SK-N-SH (cell line): ENCODE results near the gene VWA3B. TPM values are rescaled to one million over a fixed set of nuclear protein-coding genes. Genes with fewer than 3 reads are reported as not detected.
A peak's percentile ranks its signal among the peaks of the same experiment; 100 is the strongest.

Experiments
- CTCF ChIA-PET: fragments of 300-600, 350-600 bp; formaldehyde crosslinking; extraction: SDS; loops from one replicate; lab custom pipeline; 2021; lab: Yijun Ruan, JAX
- POLR2A ChIA-PET: fragments of 350-600 bp; sonication (Branson Sonifier 250); formaldehyde crosslinking; extraction: SDS; loops from one replicate; lab custom pipeline; 2020; ENCODE audit warnings: antibody characterized with exemption, inconsistent platforms; lab: Yijun Ruan, JAX
- DNase-seq: peaks from one replicate; pipeline ENCODE4 v3.0.0; 2012
- H2AFZ ChIP-seq: fragments of 200-600 bp; sonication (generic); 2 replicates; pipeline ENCODE4 v1.8.1; 2016; ENCODE audit warnings: antibody characterized with exemption, mild to moderate bottlenecking, low read depth
- H3F3A ChIP-seq: fragments of 200-600 bp; sonication (generic); replicated peaks from 2 replicates; pipeline ENCODE3; 2016; ENCODE audit warnings: antibody characterized with exemption, mild to moderate bottlenecking; ENCODE audit not compliant: insufficient read depth
- H3K27ac ChIP-seq, 2 experiments: fragments of 200-500 bp in 1 of 2; fragments of 200-600 bp in 1 of 2; sonication (Bioruptor generic) in 1 of 2; sonication (generic), shearing (Covaris generic) in 1 of 2; 2 replicates each; pipeline versions ENCODE4 v1.5.1 to v1.6.1; 2014 to 2016; ENCODE audit warnings: low read depth in 2 of 2, inconsistent platforms in 1 of 2, low read length in 1 of 2, mild to moderate bottlenecking in 1 of 2, mixed read lengths in 1 of 2
- H3K27me3 ChIP-seq: fragments of 200-600 bp; sonication (generic), shearing (Covaris generic); 2 replicates; pipeline ENCODE4 v1.6.1; 2016; ENCODE audit warnings: mixed run types; ENCODE audit not compliant: insufficient read depth
- H3K36me3 ChIP-seq, 2 experiments: fragments of 200-500 bp in 1 of 2; fragments of 200-600 bp in 1 of 2; sonication (Bioruptor generic) in 1 of 2; sonication (generic) in 1 of 2; replicated peaks in 1 of 2; 2 replicates each; pipeline versions ENCODE3 to v1.5.1; 2014 to 2016; ENCODE audit warnings: low read length in 1 of 2, mild to moderate bottlenecking in 1 of 2; ENCODE audit not compliant: insufficient read depth in 2 of 2, control insufficient read depth in 1 of 2
- H3K4me1 ChIP-seq, 2 experiments: fragments of 200-500 bp in 1 of 2; fragments of 200-600 bp in 1 of 2; sonication (Bioruptor generic) in 1 of 2; sonication (generic), shearing (Covaris generic) in 1 of 2; 2 replicates each; pipeline versions ENCODE4 v1.5.1 to v1.6.1; 2014 to 2016; ENCODE audit warnings: low read depth in 1 of 2, low read length in 1 of 2, mixed run types in 1 of 2; ENCODE audit not compliant: insufficient read depth in 2 of 2, control insufficient read depth in 1 of 2
- H3K4me2 ChIP-seq: fragments of 200-600 bp; sonication (generic), shearing (Covaris generic); 2 replicates; pipeline ENCODE4 v1.6.1; 2017; ENCODE audit warnings: mixed run types
- H3K4me3 ChIP-seq, 2 experiments: fragments of 200-500 bp in 1 of 2; fragments of 200-600 bp in 1 of 2; sonication (Bioruptor generic) in 1 of 2; sonication (generic), shearing (Covaris generic) in 1 of 2; 2 replicates each; pipeline versions ENCODE4 v1.5.1 to v1.8.1; 2014 to 2016; ENCODE audit warnings: low read depth in 2 of 2, inconsistent platforms in 1 of 2, low read length in 1 of 2, mild to moderate bottlenecking in 1 of 2, mixed read lengths in 1 of 2, moderate library complexity in 1 of 2
- H3K79me2 ChIP-seq: fragments of 200-600 bp; sonication (generic); 2 replicates; pipeline ENCODE4 v1.8.1; 2017; ENCODE audit warnings: mild to moderate bottlenecking; ENCODE audit not compliant: insufficient read depth
- H3K9ac ChIP-seq: fragments of 200-600 bp; sonication (generic); 2 replicates; pipeline ENCODE4 v1.6.1; 2017; ENCODE audit warnings: mixed run types
- H3K9me2 ChIP-seq: fragments of 200-600 bp; sonication (generic); 2 replicates; pipeline ENCODE4 v1.6.1; 2017; ENCODE audit warnings: mixed run types
- H3K9me3 ChIP-seq: fragments of 200-600 bp; sonication (generic); 2 replicates; pipeline ENCODE4 v1.6.1; 2017; ENCODE audit warnings: mixed run types, mild to moderate bottlenecking, moderate library complexity
- H4K20me1 ChIP-seq: fragments of 200-600 bp; sonication (generic); 2 replicates; pipeline ENCODE4 v1.6.1; 2017; ENCODE audit warnings: mild to moderate bottlenecking, mixed run types; ENCODE audit not compliant: insufficient read depth
- CHD2 ChIP-seq: fragments of 150-350 bp; IDR thresholded peaks from 2 replicates; pipeline ENCODE4 v1.6.1; 2018; ENCODE audit warnings: low read length; ENCODE audit not compliant: partially characterized antibody
- FOXM1 ChIP-seq: IDR thresholded peaks from 2 replicates; pipeline ENCODE4 v1.4.0; 2012; ENCODE audit warnings: low read depth, mild to moderate bottlenecking
- GABPA ChIP-seq: IDR thresholded peaks from 2 replicates; pipeline ENCODE4 v1.4.0; 2012; ENCODE audit warnings: low read depth, mild to moderate bottlenecking
- GATA2 ChIP-seq: sonication (generic); formaldehyde crosslinking; IDR thresholded peaks from 2 replicates; pipeline ENCODE4 v1.5.0; 2020; ENCODE audit warnings: mild to moderate bottlenecking, missing genetic modification reagents
- IRF3 ChIP-seq: fragments of 150-350 bp; IDR thresholded peaks from 2 replicates; pipeline ENCODE4 v1.6.1; 2016; ENCODE audit warnings: mild to moderate bottlenecking, low read depth, low read length
- MAX ChIP-seq: IDR thresholded peaks from 2 replicates; pipeline ENCODE4 v1.4.0; 2012; ENCODE audit warnings: low read depth
- MEF2A ChIP-seq: IDR thresholded peaks from 2 replicates; pipeline ENCODE4 v1.4.0; 2012; ENCODE audit warnings: low read depth, borderline replicate concordance
- NFIC ChIP-seq: IDR thresholded peaks from 2 replicates; pipeline ENCODE4 v1.4.0; 2012; ENCODE audit warnings: borderline replicate concordance
- NRF1 ChIP-seq: IDR thresholded peaks from 2 replicates; pipeline ENCODE4 v1.6.1; 2012; ENCODE audit warnings: low read depth, mild to moderate bottlenecking, low read length
- RCOR1 ChIP-seq: fragments of 150-350 bp; IDR thresholded peaks from 2 replicates; pipeline ENCODE4 v1.6.1; 2017; ENCODE audit warnings: antibody characterized with exemption, low read length
- RFX5 ChIP-seq: IDR thresholded peaks from 2 replicates; pipeline ENCODE4 v1.6.1; 2012; ENCODE audit warnings: mild to moderate bottlenecking, improper control_type of control experiment, low read length
- RXRA ChIP-seq: IDR thresholded peaks from 2 replicates; pipeline ENCODE4 v1.4.0; 2012; ENCODE audit warnings: low read depth, mild to moderate bottlenecking, borderline replicate concordance
- SIN3A ChIP-seq: IDR thresholded peaks from 2 replicates; pipeline ENCODE4 v1.6.1; 2012; ENCODE audit warnings: low read depth, mild to moderate bottlenecking, low read length, moderate library complexity, borderline replicate concordance
- SMC3 ChIP-seq: IDR thresholded peaks from 2 replicates; pipeline ENCODE4 v1.6.1; 2012; ENCODE audit warnings: low read depth, low read length, improper control_type of control experiment
- TCF12 ChIP-seq: IDR thresholded peaks from 2 replicates; pipeline ENCODE4 v1.4.0; 2012
- USF1 ChIP-seq: IDR thresholded peaks from 2 replicates; pipeline ENCODE4 v1.4.0; 2012; ENCODE audit warnings: low read depth, borderline replicate concordance
- USF2 ChIP-seq: fragments of 150-350 bp; IDR thresholded peaks from 2 replicates; pipeline ENCODE4 v1.6.1; 2017; ENCODE audit warnings: antibody characterized with exemption, low read length, low read depth, borderline replicate concordance
- YY1 ChIP-seq: IDR thresholded peaks from 2 replicates; pipeline ENCODE4 v1.4.0; 2012; ENCODE audit warnings: low read depth, mild to moderate bottlenecking
- WGBS: methylation state at CpG from one replicate; pipeline ENCODE4 v1.1.6; 2017; ENCODE audit warnings: low lambda C conversion rate; 5-methylcytosine and 5-hydroxymethylcytosine counted together
- polyA plus RNA-seq, 3 experiments: library from polyadenylated mRNA; depleted of rRNA; stranded (reverse); fragments of >200 nt; gene quantifications; 2 replicates each; pipeline ENCODE4 v1.2.3, GENCODE V29; 2012

The VWA3B gene
- polyA plus RNA-seq, 1 of the 3 experiments (the other 2 are of a cell fraction): not detected

GRCh38 chr2:98332989-98333388, 246.0 kb downstream of the VWA3B start:
- Histone ChIP-seq H3K79me2 (no peaks in the 10 kb centered on the region), H4K20me1 (no peaks in the 10 kb centered on the region), H2AFZ (no peak overlapping the region), H3K4me1 (peaks cover 7 to 15% of the 10 kb centered on the region in 2 experiments), H3K27me3 (no peaks in the 10 kb centered on the region), H3K27ac (peak overlapping the region in 1 of 2 experiments; percentile 92; a peak in 1 of 4 replicates), H3K36me3 (no peaks in the 10 kb centered on the region), H3F3A (peaks cover 15% of the 10 kb centered on the region), H3K4me2 (no peak overlapping the region), H3K9ac (no peak overlapping the region), H3K9me2 (no peaks in the 10 kb centered on the region), H3K4me3 (no peak overlapping the region), H3K9me3 (0 out of 2 replicates have a peak, but pooled peaks cover 1% of the 10 kb centered on the region)
- DNase-seq: no peak
- TF ChIP-seq GABPA (no peak), RFX5 (no peak), IRF3 (no peak), USF1 (no peak), NRF1 (no peak), RXRA (no peak), TCF12 (no peak), FOXM1 (no peak), MEF2A (no peak), CHD2 (no peak), USF2 (no peak), RCOR1 (no peak), NFIC (no peak), SIN3A (no peak), YY1 (no peak), MAX (no peak), GATA2 (no peak), SMC3 (no peak)
- WGBS: 92% methylated on average over 5 of the region's 5 CpGs
- CTCF ChIA-PET: interaction anchor here (0.7 to 1.0 kb wide), 3 partner anchors 18 to 669 kb away, joined by 3 read pairs; partner anchors contain the start of gene ACTR1B
- POLR2A ChIA-PET: no interaction called here
